ENCODE measurements around the gene SORCS2. TPM values are rescaled to one million over a fixed set of nuclear protein-coding genes. Genes with fewer than 3 reads are reported as not detected.

The SORCS2 gene
- total and polyA plus RNA-seq, 2 of the 8 experiments (the other 6 are each of a cell fraction or from before 2014, with no cell fraction given) = 0.36 to 1.8 TPM

DNA sequence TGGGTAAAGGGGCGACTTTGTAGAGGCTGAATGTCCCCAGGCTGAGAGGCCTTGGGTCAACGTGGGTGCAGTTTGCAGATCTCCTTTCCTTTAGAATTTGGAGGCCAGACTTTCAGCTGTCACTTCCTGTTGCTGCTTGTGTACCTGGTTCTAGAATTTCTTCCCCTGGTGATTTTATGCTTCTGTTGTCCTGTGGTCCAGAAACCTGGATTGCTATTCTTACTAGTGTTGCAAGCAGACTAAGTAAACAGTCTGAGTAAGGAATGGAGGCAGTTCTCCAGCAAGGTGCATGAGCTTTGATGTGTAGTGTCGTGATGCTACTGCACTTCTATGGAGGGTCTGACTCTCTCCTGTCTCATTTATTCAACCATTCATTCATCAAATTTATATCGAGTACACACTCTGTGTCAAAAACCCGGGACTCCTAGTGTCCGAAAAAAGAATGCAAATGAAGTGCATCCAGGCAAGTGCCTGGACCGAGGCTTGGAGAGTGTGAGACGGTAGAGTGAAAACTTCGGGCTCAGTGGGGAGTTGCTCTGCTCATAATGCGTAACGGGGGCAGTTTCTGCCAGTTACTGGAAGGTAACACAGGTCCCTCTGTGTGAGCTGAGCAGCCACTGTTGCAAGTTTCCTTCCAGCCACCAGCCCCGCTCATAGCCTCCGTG is 83.3 kb downstream of the SORCS2 start:
- no peak for FAIRE-seq
- Histone ChIP-seq H3K4ac (replicated peaks; ENCODE audit: insufficient read length, low read depth, low read length) (no peak overlapping the region), H2BK20ac (ENCODE audit: low read length) (no peak overlapping the region), H3K9me3 (ENCODE audit: insufficient read depth in 2 of 2, low read depth in 1 of 2, low read length in 1 of 2) (0 out of 4 replicates have a peak, but pooled peaks cover 0 to 2% of the 10 kb centered on the region in 2 experiments), H4K91ac (replicated peaks; ENCODE audit: insufficient read length, low read length) (no peak overlapping the region), H2BK120ac (replicated peaks; ENCODE audit: low read depth, low read length) (no peak overlapping the region), H3K4me1 (replicated peaks in 1 of 4; ENCODE audit: control insufficient read depth in 3 of 4, insufficient read depth in 4 of 4, low read length in 3 of 4) (no peaks in the 10 kb centered on the region), H3K14ac (ENCODE audit: insufficient read length) (no peak overlapping the region), H3K56ac (replicated peaks; ENCODE audit: insufficient read length, low read depth, low read length) (no peak overlapping the region), H2BK12ac (ENCODE audit: low read depth, low read length) (no peak overlapping the region), H2BK15ac (ENCODE audit: low read length) (no peak overlapping the region), H3K9ac (replicated peaks in 1 of 4; ENCODE audit: extremely low read depth in 1 of 4, low read depth in 3 of 4, low read length in 3 of 4) (no peak overlapping the region), H3K18ac (ENCODE audit: extremely low read depth, low read length) (no peak overlapping the region), H3K4me2 (ENCODE audit: insufficient read depth in 1 of 2, low read depth in 2 of 2, low read length in 2 of 2) (no peak overlapping the region), H3K4me3 (ENCODE audit: extremely low read depth in 1 of 4, insufficient read depth in 2 of 4, low read depth in 3 of 4, low read length in 4 of 4) (no peak overlapping the region), H4K20me1 (replicated peaks in 1 of 2; ENCODE audit: control insufficient read depth in 1 of 2, insufficient read depth in 2 of 2, low read length in 2 of 2) (no peaks in the 10 kb centered on the region), H3K23ac (ENCODE audit: insufficient read length) (no peak overlapping the region), H3K79me2 (ENCODE audit: control insufficient read depth in 1 of 2, insufficient read depth in 2 of 2, low read length in 2 of 2) (no peaks in the 10 kb centered on the region), H2AFZ (ENCODE audit: low read length) (no peak overlapping the region), H3K27ac (ENCODE audit: low read depth, low read length) (no peak overlapping the region), H3K36me3 (ENCODE audit: control insufficient read depth in 2 of 4, insufficient read depth in 4 of 4, low read length in 3 of 4) (no peaks in the 10 kb centered on the region), H2BK5ac (ENCODE audit: low read depth, low read length) (no peak overlapping the region), H3K27me3 (replicated peaks in 1 of 4; ENCODE audit: control insufficient read depth in 3 of 4, extremely low read depth in 1 of 4, insufficient read depth in 3 of 4, low read length in 3 of 4) (no peaks in the 10 kb centered on the region; a peak in 2 of 7 replicates), H3K79me1 (ENCODE audit: low read depth, low read length) (no peaks in the 10 kb centered on the region), H3K23me2 (ENCODE audit: low read depth, low read length) (no peaks in the 10 kb centered on the region), H4K8ac (ENCODE audit: extremely low read depth, insufficient read depth, low read length) (no peak overlapping the region), H4K5ac (ENCODE audit: insufficient read length, low read depth, low read length) (no peak overlapping the region), H2AK5ac (ENCODE audit: low read depth, low read length) (no peak overlapping the region)
- ChIA-PET CTCF (ENCODE audit: partially characterized antibody) (interaction anchor here (0.8 to 1.8 kb wide), 6 partner anchors 26 to 358 kb away, joined by 3 to 5 read pairs (median 4); no protein-coding TSS in a partner anchor), POLR2A (ENCODE audit: partially characterized antibody) (no interaction called here)
- TF ChIP-seq BRCA1 (IDR thresholded peaks at IDR 0.05; ENCODE audit: low read depth, low read length) (no peak), JUN (IDR thresholded peaks at IDR 0.05; ENCODE audit: low read depth, low read length) (no peak), BCL11A (IDR thresholded peaks at IDR 0.05; ENCODE audit: low read depth in 2 of 2, low read length in 2 of 2) (no peak), SIN3A (conservative IDR thresholded peaks at IDR 0.05 in 1 of 2, IDR thresholded peaks at IDR 0.05 in 1 of 2; ENCODE audit: low read depth in 1 of 2, low read length in 2 of 2) (no peak), SP2 (IDR thresholded peaks at IDR 0.05; ENCODE audit: low read length) (no peak), CBX8 (IDR thresholded peaks at IDR 0.05; ENCODE audit: borderline replicate concordance, low read depth, low read length) (no peak), GABPA (IDR thresholded peaks at IDR 0.05; ENCODE audit: borderline replicate concordance, insufficient read depth, low read length) (no peak), NANOG (IDR thresholded peaks at IDR 0.05; ENCODE audit: insufficient read depth, low read depth, low read length, poor library complexity, severe bottlenecking) (no peak), SP1 (IDR thresholded peaks at IDR 0.05; ENCODE audit: low read depth, low read length) (no peak), RBBP5 (IDR thresholded peaks at IDR 0.05; ENCODE audit: borderline replicate concordance, low read depth, low read length) (no peak)
- no peak for DNase-seq (ENCODE audit: low read depth in 1 of 2, low spot score in 2 of 2)
- WGBS, 2 experiments (ENCODE audit: extremely low coverage in 1 of 2, insufficient coverage in 1 of 2, insufficient read length in 1 of 2, insufficient replicate concordance in 2 of 2, low coverage in 1 of 2, low lambda C conversion rate in 2 of 2, missing lambda C conversion rate in 1 of 2) = 89% methylated on average over 13 of the region's 13 CpGs; no CpG with 5 or more reads in 1 of the 2 experiments
